Memory B cell (primary cell): ENCODE results near the gene GRM7.

Source experiments
- ATAC-seq: fragments of 150-1000 bp; cut with Tn5 transposase; 2 replicates; pipeline ENCODE4 v1.10.0; 2021; ENCODE audit warnings: low read depth, mild to moderate bottlenecking, moderate library complexity
- DNase-seq, 2 donors: peaks; one replicate each; pipeline ENCODE4 v3.0.0; 2022; ENCODE audit warnings: low spot score in 2 of 2
- H3K27ac Mint-ChIP-seq: one replicate; pipeline ENCODE4 v1.8.0; 2022; ENCODE audit warnings: mild to moderate bottlenecking, moderate library complexity, mixed read lengths
- H3K27me3 Mint-ChIP-seq: one replicate; pipeline ENCODE4 v1.8.0; 2022; ENCODE audit warnings: mixed read lengths
- H3K36me3 Mint-ChIP-seq: one replicate; pipeline ENCODE4 v1.8.0; 2022; ENCODE audit warnings: mild to moderate bottlenecking, mixed read lengths
- H3K4me1 Mint-ChIP-seq: one replicate; pipeline ENCODE4 v1.8.0; 2022; ENCODE audit warnings: mixed read lengths
- H3K4me3 Mint-ChIP-seq: one replicate; pipeline ENCODE4 v1.8.0; 2022; ENCODE audit warnings: mild to moderate bottlenecking, moderate library complexity, mixed read lengths
- H3K9me3 Mint-ChIP-seq: one replicate; pipeline ENCODE4 v1.8.0; 2022; ENCODE audit warnings: mixed read lengths

GRM7 gene

GRCh38 chr3:6860954-6861624, at the start of gene GRM7:
Gene GRM7, plus strand, starts transcription at chr3:6861115.
- H3K9me3 Mint-ChIP-seq, result peaks cover 7% of the 10 kb centered on the region
- H3K36me3 Mint-ChIP-seq, result peaks cover 3% of the 10 kb centered on the region
- H3K27me3 Mint-ChIP-seq, result peaks cover 15% of the 10 kb centered on the region
- H3K4me3 Mint-ChIP-seq, result no peak within 1 kb of the TSS
- DNase-seq (no peak), ATAC-seq (no peak)
- no peaks in the 10 kb centered on the region for H3K4me1 Mint-ChIP-seq
- no peak within 1 kb of the TSS for H3K27ac Mint-ChIP-seq

GRCh38 chr3:6821411-6821810, 39.5 kb upstream of the GRM7 start:
- no peaks in the 10 kb centered on the region for H3K36me3 Mint-ChIP-seq
- no peak overlapping the region for H3K4me3 Mint-ChIP-seq
- peaks cover 3% of the 10 kb centered on the region for H3K9me3 Mint-ChIP-seq

GRCh38 chr3:6825524-6825923, 35.4 kb upstream of the GRM7 start:
- no peak for ATAC-seq
- no peak overlapping the region for H3K4me3 Mint-ChIP-seq
- no peak for DNase-seq
- no peak overlapping the region for H3K27ac Mint-ChIP-seq
- H3K27me3 Mint-ChIP-seq, result peaks cover under 1% of the 10 kb centered on the region
- H3K9me3 Mint-ChIP-seq, result peaks cover 2% of the 10 kb centered on the region
- no peaks in the 10 kb centered on the region for H3K4me1 Mint-ChIP-seq
- no peaks in the 10 kb centered on the region for H3K36me3 Mint-ChIP-seq

More at GRCh38 chr3:6821411-6821810, 39.5 kb upstream of the GRM7 start:
- Mint-ChIP-seq H3K27me3 (peaks cover 1% of the 10 kb centered on the region), H3K4me1 (no peaks in the 10 kb centered on the region), H3K27ac (no peak overlapping the region)
- no peak for DNase-seq
- no peak for ATAC-seq

- H3K27ac Mint-ChIP-seq, result no peak overlapping the region
Measured at GRCh38 chr3:6827453-6827852, 33.5 kb upstream of the GRM7 start.

GRCh38 chr3:6844723-6845122, 16.2 kb upstream of the GRM7 start:
- Mint-ChIP-seq H3K4me3 (no peak overlapping the region), H3K4me1 (no peaks in the 10 kb centered on the region), H3K36me3 (no peaks in the 10 kb centered on the region), H3K27me3 (no peaks in the 10 kb centered on the region), H3K27ac (no peak overlapping the region), H3K9me3 (no peaks in the 10 kb centered on the region)
- DNase-seq (no peak), ATAC-seq (no peak)

More at GRCh38 chr3:6827453-6827852, 33.5 kb upstream of the GRM7 start:
- no peaks in the 10 kb centered on the region for H3K4me1 Mint-ChIP-seq
- no peak overlapping the region for H3K4me3 Mint-ChIP-seq
- no peaks in the 10 kb centered on the region for H3K36me3 Mint-ChIP-seq
- H3K9me3 Mint-ChIP-seq, result peaks cover 2% of the 10 kb centered on the region
- DNase-seq, result no peak
- no peak for ATAC-seq
- H3K27me3 Mint-ChIP-seq, result no peaks in the 10 kb centered on the region

GRCh38 chr3:6854184-6854583, 6.7 kb upstream of the GRM7 start:
- DNase-seq, result no peak
- no peak for ATAC-seq
- Mint-ChIP-seq H3K36me3 (no peaks in the 10 kb centered on the region), H3K4me1 (no peaks in the 10 kb centered on the region), H3K4me3 (no peak overlapping the region), H3K27ac (no peak overlapping the region), H3K27me3 (peaks cover 5% of the 10 kb centered on the region), H3K9me3 (no peaks in the 10 kb centered on the region)

GRCh38 chr3:6857510-6857909, 3.4 kb upstream of the GRM7 start:
- Mint-ChIP-seq H3K36me3 (no peaks in the 10 kb centered on the region), H3K4me3 (no peak overlapping the region), H3K4me1 (no peaks in the 10 kb centered on the region), H3K27me3 (peaks cover 7% of the 10 kb centered on the region), H3K9me3 (peaks cover 2% of the 10 kb centered on the region), H3K27ac (no peak overlapping the region)
- no peak for DNase-seq
- ATAC-seq, result no peak

- H3K27ac Mint-ChIP-seq, result no peak overlapping the region
- peaks cover 3% of the 10 kb centered on the region for H3K36me3 Mint-ChIP-seq
- ATAC-seq (no peak), DNase-seq (no peak)
- peaks cover 7% of the 10 kb centered on the region for H3K9me3 Mint-ChIP-seq
- H3K27me3 Mint-ChIP-seq, result peaks cover 17% of the 10 kb centered on the region
- H3K4me3 Mint-ChIP-seq, result no peak overlapping the region
- no peaks in the 10 kb centered on the region for H3K4me1 Mint-ChIP-seq
Measured at GRCh38 chr3:6860149-6860953, 564 bp upstream of the GRM7 start.

- no peak for DNase-seq
- peaks cover 15% of the 10 kb centered on the region for H3K27me3 Mint-ChIP-seq
- peaks cover 7% of the 10 kb centered on the region for H3K9me3 Mint-ChIP-seq
- H3K27ac Mint-ChIP-seq, result no peak overlapping the region
- no peak for ATAC-seq
- H3K36me3 Mint-ChIP-seq, result peaks cover 3% of the 10 kb centered on the region
- H3K4me3 Mint-ChIP-seq, result no peak overlapping the region
- no peaks in the 10 kb centered on the region for H3K4me1 Mint-ChIP-seq
Measured at GRCh38 chr3:6861625-6862000, 698 bp downstream of the GRM7 start.

GRCh38 chr3:6862041-6862879, 1.3 kb downstream of the GRM7 start:
- Mint-ChIP-seq H3K27me3 (peaks cover 15% of the 10 kb centered on the region), H3K4me1 (no peaks in the 10 kb centered on the region), H3K27ac (no peak overlapping the region), H3K4me3 (no peak overlapping the region), H3K36me3 (peaks cover 3% of the 10 kb centered on the region), H3K9me3 (peaks cover 7% of the 10 kb centered on the region)
- ATAC-seq (no peak), DNase-seq (no peak)

- peaks cover 15% of the 10 kb centered on the region for H3K27me3 Mint-ChIP-seq
- DNase-seq (no peak), ATAC-seq (no peak)
- no peak overlapping the region for H3K4me3 Mint-ChIP-seq
- H3K4me1 Mint-ChIP-seq, result no peaks in the 10 kb centered on the region
- no peak overlapping the region for H3K27ac Mint-ChIP-seq
- peaks cover 3% of the 10 kb centered on the region for H3K36me3 Mint-ChIP-seq
- H3K9me3 Mint-ChIP-seq, result peaks cover 7% of the 10 kb centered on the region
Measured at GRCh38 chr3:6862880-6863195, 1.9 kb downstream of the GRM7 start.

GRCh38 chr3:6867269-6867668, 6.4 kb downstream of the GRM7 start:
- no peak overlapping the region for H3K27ac Mint-ChIP-seq
- no peak for DNase-seq
- H3K36me3 Mint-ChIP-seq, result peaks cover 3% of the 10 kb centered on the region
- ATAC-seq, result no peak
- H3K4me3 Mint-ChIP-seq, result no peak overlapping the region
- H3K27me3 Mint-ChIP-seq, result peaks cover 12% of the 10 kb centered on the region
- H3K4me1 Mint-ChIP-seq, result no peaks in the 10 kb centered on the region
- peaks cover 7% of the 10 kb centered on the region for H3K9me3 Mint-ChIP-seq

- no peak overlapping the region for H3K4me3 Mint-ChIP-seq
Measured at GRCh38 chr3:6878731-6879130, 17.8 kb downstream of the GRM7 start.

GRCh38 chr3:6912240-6912639, 51.3 kb downstream of the GRM7 start:
- no peak for ATAC-seq

More at GRCh38 chr3:6878731-6879130, 17.8 kb downstream of the GRM7 start:
- Mint-ChIP-seq H3K36me3 (no peaks in the 10 kb centered on the region), H3K27ac (no peak overlapping the region), H3K27me3 (no peaks in the 10 kb centered on the region), H3K9me3 (no peaks in the 10 kb centered on the region), H3K4me1 (no peaks in the 10 kb centered on the region)
- DNase-seq, result no peak
- ATAC-seq, result no peak

More at GRCh38 chr3:6912240-6912639, 51.3 kb downstream of the GRM7 start:
- Mint-ChIP-seq H3K27ac (no peak overlapping the region), H3K4me1 (no peaks in the 10 kb centered on the region), H3K4me3 (no peak overlapping the region), H3K36me3 (no peaks in the 10 kb centered on the region), H3K27me3 (no peaks in the 10 kb centered on the region), H3K9me3 (peaks cover 2% of the 10 kb centered on the region)
- DNase-seq, result no peak
